Endometrium (tissue), 2 donors: ENCODE measurements around the gene ATOH8.

Experiments used
- FAIRE-seq: peaks from 2 replicates; lab custom pipeline; 2012; peaks lifted over from hg19 to GRCh38; lab: Jason Lieb, UNC
- donor health status: control.
- donor health status: control.

The ATOH8 gene

GRCh38 chr2:85754313-85755095 lies 713 bp downstream of the ATOH8 start:
- no peak for FAIRE-seq

- FAIRE-seq, result no peak
These were observed 1.6 kb downstream of the ATOH8 start for GRCh38 chr2:85755122-85756027.

- FAIRE-seq, result no peak
These were observed 2.4 kb downstream of the ATOH8 start for GRCh38 chr2:85756195-85756594.

- FAIRE-seq, result no peak
These were observed 3.1 kb downstream of the ATOH8 start for GRCh38 chr2:85756822-85757435.

- no peak for FAIRE-seq
These were observed 4.1 kb downstream of the ATOH8 start for GRCh38 chr2:85757860-85758259.

- no peak for FAIRE-seq
These were observed 4.8 kb downstream of the ATOH8 start for GRCh38 chr2:85758361-85759256.

GRCh38 chr2:85759257-85759613 lies 5.4 kb downstream of the ATOH8 start:
- no peak for FAIRE-seq

GRCh38 chr2:85760371-85760770 lies 6.6 kb downstream of the ATOH8 start:
- FAIRE-seq, result no peak

- no peak for FAIRE-seq
These were observed 7.1 kb downstream of the ATOH8 start for GRCh38 chr2:85760872-85761271.

- no peak for FAIRE-seq
These were observed 7.7 kb downstream of the ATOH8 start for GRCh38 chr2:85761512-85761944.

- FAIRE-seq, result no peak
These were observed 8.2 kb downstream of the ATOH8 start for GRCh38 chr2:85761946-85762345.

- FAIRE-seq, result no peak
These were observed 9.3 kb downstream of the ATOH8 start for GRCh38 chr2:85763132-85763531.

- no peak for FAIRE-seq
These were observed 10.0 kb downstream of the ATOH8 start for GRCh38 chr2:85763831-85764230.

GRCh38 chr2:85765081-85765731 lies 11.4 kb downstream of the ATOH8 start:
- FAIRE-seq, result no peak

- no peak for FAIRE-seq
These were observed 12.4 kb downstream of the ATOH8 start for GRCh38 chr2:85766229-85766628.

- no peak for FAIRE-seq
These were observed 14.2 kb downstream of the ATOH8 start for GRCh38 chr2:85767803-85768665.

- no peak for FAIRE-seq
These were observed 14.9 kb downstream of the ATOH8 start for GRCh38 chr2:85768713-85769112.

GRCh38 chr2:85769236-85769982 lies 15.6 kb downstream of the ATOH8 start:
- no peak for FAIRE-seq

GRCh38 chr2:85769983-85770362 lies 16.2 kb downstream of the ATOH8 start:
- no peak for FAIRE-seq

GRCh38 chr2:85770369-85770768 lies 16.6 kb downstream of the ATOH8 start:
- FAIRE-seq, result no peak
